HepG2 (cell line): ENCODE results near the gene EYA3. TPM values are rescaled to one million over a fixed set of nuclear protein-coding genes. Genes with fewer than 3 reads are reported as not detected.

Experiments
- ATAC-seq: fragments of 200-7000 bp; cut with Tn5 transposase; 3 replicates; pipeline ENCODE4 v1.9.1; 2020; ENCODE audit warnings: mild to moderate bottlenecking, moderate library complexity
- BruUV-seq: library from RNA; stranded (reverse); fragments of 400-500 nt; replicated peaks from 2 replicates; lab custom pipeline; 2021; lab: Mats Ljungman, UMichigan
- CTCF ChIA-PET: fragments of 300-600 bp; formaldehyde crosslinking; extraction: SDS; loops from one replicate; lab custom pipeline; 2021; ENCODE audit warnings: low total read pairs, inconsistent platforms, low intra/inter-chr PET ratio; lab: Yijun Ruan, JAX
- POLR2A ChIA-PET: fragments of 350-600 bp; sonication (Branson Sonifier 250); formaldehyde crosslinking; loops from one replicate; lab custom pipeline; 2020; ENCODE audit warnings: antibody characterized with exemption, inconsistent platforms; lab: Yijun Ruan, JAX
- DNase-seq: peaks from one replicate; pipeline ENCODE4 v3.0.0-alpha.2; 2015; ENCODE audit warnings: low spot score
- FAIRE-seq: peaks from 3 replicates; lab custom pipeline; 2011; peaks lifted over from hg19 to GRCh38; lab: Jason Lieb, UNC
- H2AFZ ChIP-seq: one replicate; pipeline ENCODE4 v1.6.1; 2011; ENCODE audit warnings: low read length, inconsistent platforms
- H3K27ac ChIP-seq: fragments of 300-600 bp; 3 replicates; pipeline ENCODE4 v1.8.0; 2011; ENCODE audit warnings: mixed run types, mild to moderate bottlenecking, mixed read lengths, low read length, inconsistent platforms; ENCODE audit not compliant: insufficient read depth; ENCODE audit errors: extremely low read length
- H3K27me3 ChIP-seq, 2 experiments: fragments of 200-600 bp in 1 of 2; 2 replicates in 1 of 2; 3 replicates in 1 of 2; pipeline versions ENCODE4 v1.6.0 to v1.8.0; 2011; ENCODE audit warnings: low read length in 2 of 2, mild to moderate bottlenecking in 2 of 2, moderate library complexity in 2 of 2, inconsistent platforms in 1 of 2; ENCODE audit not compliant: insufficient read depth in 2 of 2, control insufficient read depth in 1 of 2
- H3K36me3 ChIP-seq, 2 experiments: fragments of 200-600 bp in 1 of 2; replicated peaks in 1 of 2; 2 replicates in 1 of 2; 3 replicates in 1 of 2; pipeline versions ENCODE4 v1.5.1 to v1.8.0; 2011; ENCODE audit warnings: low read length in 2 of 2, inconsistent platforms in 1 of 2; ENCODE audit not compliant: insufficient read depth in 2 of 2, control insufficient read depth in 1 of 2
- H3K4me1 ChIP-seq: 2 replicates; pipeline ENCODE4 v1.5.1; 2012; ENCODE audit warnings: low read length, inconsistent platforms; ENCODE audit not compliant: insufficient read depth
- H3K4me2 ChIP-seq: 2 replicates; pipeline ENCODE4 v1.6.0; 2011; ENCODE audit warnings: low read depth, low read length, inconsistent platforms
- H3K4me3 ChIP-seq, 3 experiments: fragments of 200-600 bp in 1 of 3; sonication (generic), shearing (Covaris generic) in 1 of 3; replicated peaks in 1 of 3; 2 replicates each; pipeline ENCODE4 v1.5.1; 2011 to 2016; ENCODE audit warnings: low read length in 3 of 3, inconsistent platforms in 2 of 3, low read depth in 2 of 3, mild to moderate bottlenecking in 2 of 3, control low read depth in 1 of 3, mixed read lengths in 1 of 3; ENCODE audit not compliant: insufficient read depth in 1 of 3
- H3K79me2 ChIP-seq: one replicate; pipeline ENCODE4 v1.6.1; 2011; ENCODE audit warnings: low read length, inconsistent platforms; ENCODE audit not compliant: insufficient read depth
- H3K9ac ChIP-seq: 2 replicates; pipeline ENCODE4 v1.6.0; 2011; ENCODE audit warnings: mild to moderate bottlenecking, low read depth, low read length, inconsistent platforms; ENCODE audit not compliant: insufficient read depth
- H3K9me3 ChIP-seq: 2 replicates; pipeline ENCODE4 v1.5.1; 2012; ENCODE audit warnings: mild to moderate bottlenecking, low read length
- H4K20me1 ChIP-seq: 2 replicates; pipeline ENCODE4 v1.6.0; 2011; ENCODE audit warnings: inconsistent platforms, mild to moderate bottlenecking, low read length, moderate library complexity; ENCODE audit not compliant: insufficient read depth
- ELF1 ChIP-seq: sonication (generic); formaldehyde crosslinking; IDR thresholded peaks from 2 replicates; pipeline ENCODE4 v1.4.0; 2020; ENCODE audit warnings: missing genetic modification reagents
- MAFK ChIP-seq, 2 experiments: IDR thresholded peaks in 1 of 2; conservative IDR thresholded peaks in 1 of 2; 2 replicates each; pipeline ENCODE4 v1.6.1; 2011; ENCODE audit warnings: improper control_type of control experiment in 2 of 2, low read length in 2 of 2
- MBD4 ChIP-seq: IDR thresholded peaks from 2 replicates; pipeline ENCODE4 v1.6.1; 2012; ENCODE audit warnings: low read length, inconsistent platforms, borderline replicate concordance
- TOE1 ChIP-seq: sonication (generic); formaldehyde crosslinking; IDR thresholded peaks from 2 replicates; pipeline ENCODE4 v1.4.0; 2020; ENCODE audit warnings: mild to moderate bottlenecking, missing genetic modification reagents
- ZBTB44 ChIP-seq: sonication (generic); formaldehyde crosslinking; IDR thresholded peaks from 2 replicates; pipeline ENCODE4 v1.4.0; 2020; ENCODE audit warnings: missing genetic modification reagents
- ZNF790 ChIP-seq: sonication (generic); formaldehyde crosslinking; IDR thresholded peaks from 2 replicates; pipeline ENCODE4 v1.8.0; 2022; ENCODE audit warnings: missing genetic modification reagents, mild to moderate bottlenecking, borderline replicate concordance
- WGBS: methylation state at CpG from one replicate; pipeline ENCODE4 v1.1.6; 2017; ENCODE audit warnings: low lambda C conversion rate; 5-methylcytosine and 5-hydroxymethylcytosine counted together
- in situ Hi-C: cut with HindIII; loops from 2 replicates; pipeline ENCODE4 v1.10.0; 2017; ENCODE audit warnings: low pct_unique_long_range_greater_than_20kb; ENCODE audit not compliant: extremely low pct_ligation_motif_present
- intact Hi-C: fragments of 100-400 bp; cut with micrococcal nuclease; formaldehyde crosslinking; loops from one replicate; pipeline ENCODE4 v1.10.0; 2022; ENCODE audit not compliant: unreplicated experiment
- polyA plus RNA-seq, 8 experiments: library from polyadenylated mRNA; depleted of rRNA in 3 of 8; stranded (reverse) in 7 of 8; unstranded in 1 of 8; fragments of >200 nt; fragmentation: Illumina TruSeq in 4 of 8; extraction: Trizol in 4 of 8; gene quantifications; 2 replicates each; pipeline versions ENCODE4 v1.2.1 to v1.2.3, GENCODE V29; 2011 to 2016; ENCODE audit warnings: low read depth in 4 of 8, missing spikeins in 1 of 8, mixed read lengths in 1 of 8; ENCODE audit not compliant: insufficient read depth in 1 of 8
- total RNA-seq, 5 experiments: library from RNA; depleted of rRNA; stranded (reverse); fragments of >200 nt; fragmentation: Illumina TruSeq; extraction: Trizol; gene quantifications; 2 replicates each; pipeline ENCODE4 v1.2.3, GENCODE V29; 2016; ENCODE audit warnings: low read depth in 1 of 5
- TF ChIP-seq, protein P1 (sequence below): IDR thresholded peaks from 2 replicates; pipeline ENCODE4 v1.6.1; 2012; ENCODE audit warnings: inconsistent platforms

EYA3 gene
- total and polyA plus RNA-seq, 2 of the 13 experiments (the other 11 are each of a cell fraction or from before 2014, with no cell fraction given) = 13.9 to 19.7 TPM

GRCh38 chr1:28115267-28115666 lies 26.9 kb upstream of the EYA3 start (continued):
- TF ChIP-seq ZNF790 = no peak
- TF ChIP-seq, protein P1, sequence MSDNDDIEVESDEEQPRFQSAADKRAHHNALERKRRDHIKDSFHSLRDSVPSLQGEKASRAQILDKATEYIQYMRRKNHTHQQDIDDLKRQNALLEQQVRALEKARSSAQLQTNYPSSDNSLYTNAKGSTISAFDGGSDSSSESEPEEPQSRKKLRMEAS = no peak

GRCh38 chr1:28114844-28115243 lies 26.4 kb upstream of the EYA3 start:
- Histone ChIP-seq H3K27me3 (0 out of 5 replicates have a peak, but pooled peaks cover 0 to 2% of the 10 kb centered on the region in 2 experiments), H3K36me3 (no peaks in the 10 kb centered on the region), H3K9ac (no peak overlapping the region), H2AFZ (no peak overlapping the region), H3K79me2 (no peaks in the 10 kb centered on the region), H3K4me1 (peaks cover 13% of the 10 kb centered on the region), H3K4me3 (no peak overlapping the region), H3K4me2 (no peak overlapping the region), H3K27ac (no peak overlapping the region), H3K9me3 (no peaks in the 10 kb centered on the region), H4K20me1 (no peaks in the 10 kb centered on the region)
- TF ChIP-seq ZBTB44 (CRISPR knock-in tag) (no peak), TOE1 (no peak), MBD4 (no peak), ELF1 (no peak), MAFK (conservative IDR thresholded peaks at IDR 0.05 in 1 of 2, IDR thresholded peaks at IDR 0.05 in 1 of 2; ENCODE audit: low read length in 2 of 2) (no peak)
- intact Hi-C loops = no loop called here
- DNase-seq = no peak
- no peak for ATAC-seq
- no TSS peak for BruUV-seq
- CTCF ChIA-PET = no interaction called here
- in situ Hi-C loops = no loop called here
- 62% methylated on average over 2 of the region's 2 CpGs for WGBS
- POLR2A ChIA-PET = no interaction called here
- no peak for FAIRE-seq
